T-cell (primary cell): ENCODE measurements around the gene REXO4. TPM values are rescaled to one million over a fixed set of nuclear protein-coding genes. Genes with fewer than 3 reads are reported as not detected.
"Not testable (repeated sequence)": the region's sequence is repeated elsewhere in the genome, so short reads cannot be mapped to it uniquely, and the experiment has no call there.

ENCODE experiments used
- ATAC-seq, 4 experiments: fragments of 200-7000 bp in 3 of 4; fragments of 150-1000 bp in 1 of 4; cut with Tn5 transposase; replicated peaks in 1 of 4; 1 replicate in 3 of 4; 2 replicates in 1 of 4; pipeline ENCODE4 v1.10.0; 2021; ENCODE audit warnings: moderate library complexity in 3 of 4, mild to moderate bottlenecking in 2 of 4, moderate number of reproducible peaks in 1 of 4
- CTCF ChIA-PET, 2 donors: fragments of 300-600 bp; sonication (Branson Sonifier 250); formaldehyde crosslinking; loops; one replicate each; lab custom pipeline; 2022; ENCODE audit warnings: antibody characterized with exemption in 2 of 2; lab: Charles Lee
- POLR2A ChIA-PET, 2 donors: fragments of 300-600 bp; sonication (Branson Sonifier 250); formaldehyde crosslinking; loops; one replicate each; lab custom pipeline; 2022; ENCODE audit warnings: antibody characterized with exemption in 2 of 2; lab: Charles Lee
- DNase-seq, 35 experiments: peaks; one replicate each; pipeline versions ENCODE4 v3.0.0 to v3.0.0-alpha.2; 2013 to 2023
- H3K27ac ChIP-seq: one replicate; pipeline ENCODE4 v1.5.1; 2013; ENCODE audit warnings: low read length
- H3K27me3 ChIP-seq, 2 experiments: replicated peaks in 1 of 2; 1 replicate in 1 of 2; 2 replicates in 1 of 2; pipeline versions ENCODE4 v1.6.1 to v1.7.0; 2013; ENCODE audit warnings: low read length in 1 of 2, mixed read lengths in 1 of 2; ENCODE audit not compliant: control insufficient read depth in 2 of 2, insufficient read depth in 2 of 2; ENCODE audit errors: extremely low read depth in 1 of 2
- H3K36me3 ChIP-seq, 2 donors: 1 replicate in 1 of 2; 2 replicates in 1 of 2; pipeline versions ENCODE4 v1.6.1 to v1.7.0; 2013; ENCODE audit warnings: low read length in 1 of 2; ENCODE audit not compliant: control insufficient read depth in 2 of 2, insufficient read depth in 1 of 2; ENCODE audit errors: extremely low read depth in 1 of 2
- H3K4me1 ChIP-seq, 2 experiments: 1 replicate in 1 of 2; 2 replicates in 1 of 2; pipeline versions ENCODE4 v1.6.1 to v1.7.0; 2013; ENCODE audit warnings: low read length in 2 of 2, mixed read lengths in 1 of 2; ENCODE audit not compliant: insufficient read depth in 2 of 2, control insufficient read depth in 1 of 2; ENCODE audit errors: extremely low read depth in 1 of 2
- H3K4me3 ChIP-seq, 2 donors: 1 replicate in 1 of 2; 2 replicates in 1 of 2; pipeline versions ENCODE4 v1.5.1 to v1.7.0; 2013; ENCODE audit warnings: mild to moderate bottlenecking in 2 of 2, low read length in 1 of 2, moderate library complexity in 1 of 2; ENCODE audit not compliant: control insufficient read depth in 1 of 2; ENCODE audit errors: extremely low read depth in 1 of 2
- H3K9me3 ChIP-seq: 2 replicates; pipeline ENCODE4 v1.7.0; 2013
- H3K27ac Mint-ChIP-seq, 2 donors: one replicate each; pipeline ENCODE4 v1.8.0; 2020 to 2021; ENCODE audit warnings: mild to moderate bottlenecking in 2 of 2, mixed read lengths in 2 of 2
- H3K27me3 Mint-ChIP-seq, 2 donors: one replicate each; pipeline ENCODE4 v1.8.0; 2021 to 2022; ENCODE audit warnings: mixed read lengths in 2 of 2
- H3K36me3 Mint-ChIP-seq: one replicate; pipeline ENCODE4 v1.8.0; 2021; ENCODE audit warnings: mixed read lengths
- H3K4me1 Mint-ChIP-seq, 3 donors: one replicate each; pipeline ENCODE4 v1.8.0; 2020 to 2022; ENCODE audit warnings: mixed read lengths in 3 of 3, mild to moderate bottlenecking in 1 of 3
- H3K4me3 Mint-ChIP-seq, 3 donors: one replicate each; pipeline ENCODE4 v1.8.0; 2020 to 2022; ENCODE audit warnings: mild to moderate bottlenecking in 3 of 3, mixed read lengths in 3 of 3, moderate library complexity in 3 of 3
- H3K9me3 Mint-ChIP-seq, 3 donors: one replicate each; pipeline ENCODE4 v1.8.0; 2020 to 2022; ENCODE audit warnings: mixed read lengths in 3 of 3
- WGBS: methylation state at CpG from one replicate; pipeline ENCODE4 v1.1.5; 2013; ENCODE audit warnings: missing lambda C conversion rate; ENCODE audit not compliant: insufficient coverage; 5-methylcytosine and 5-hydroxymethylcytosine counted together
- total RNA-seq, 35 experiments: library from RNA in 6 of 35; stranded (reverse) in 6 of 35; fragments of 120-200 nt in 1 of 35; gene quantifications; one replicate each; pipeline versions ENCODE4 v1.2.1 to v1.2.4 and lab custom pipeline; 2013 to 2026

The REXO4 gene
- total RNA-seq, 5 donors from 2014 or later (not counting 1 experiment from before 2014, with no cell fraction given), result 23.6 to 44.5 (median 34.9) TPM

GRCh38 chr9:133397895-133398294 is 19.9 kb downstream of the REXO4 start:
- Mint-ChIP-seq H3K36me3 (no peaks in the 10 kb centered on the region), H3K4me1 (no peaks in the 10 kb centered on the region), H3K9me3 (no peaks in the 10 kb centered on the region), H3K27ac (no peak overlapping the region), H3K4me3 (no peak overlapping the region), H3K27me3 (no peaks in the 10 kb centered on the region)
- WGBS, result 75% methylated on average over 4 of the region's 9 CpGs
- peaks cover 0 to 6% of the 10 kb centered on the region in 2 experiments for H3K4me1 ChIP-seq
- no peak overlapping the region for H3K4me3 ChIP-seq
- H3K27me3 ChIP-seq, result peaks cover 0 to 15% of the 10 kb centered on the region in 2 experiments
- DNase-seq (no peak), ATAC-seq (no peak)
- no peak overlapping the region for H3K27ac ChIP-seq
- ChIA-PET CTCF (no interaction called here), POLR2A (no interaction called here)
- H3K9me3 ChIP-seq, result no peaks in the 10 kb centered on the region
- peaks cover 0 to 5% of the 10 kb centered on the region in 2 donors for H3K36me3 ChIP-seq

DNA sequence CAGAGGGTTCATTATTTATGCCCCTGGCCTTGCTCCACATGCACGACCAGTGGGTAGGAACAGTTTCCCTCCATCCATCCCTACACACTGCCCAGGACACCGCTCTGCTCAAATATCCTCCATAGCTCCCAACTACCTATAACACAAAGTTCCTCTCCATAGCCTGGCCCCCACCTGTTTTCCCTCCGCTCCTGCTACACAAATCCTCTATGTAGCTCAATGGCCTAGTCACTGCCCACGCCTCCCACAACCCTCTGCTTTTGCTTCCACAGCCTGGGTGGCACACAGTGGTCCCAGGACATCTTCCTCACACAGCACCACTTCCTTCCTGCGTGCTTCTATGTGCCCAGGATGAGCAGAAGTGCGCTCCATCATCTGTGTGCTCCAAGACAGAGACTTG is 20.4 kb downstream of the REXO4 start:
- POLR2A ChIA-PET, result no interaction called here
- Mint-ChIP-seq H3K27me3 (no peaks in the 10 kb centered on the region), H3K4me1 (no peaks in the 10 kb centered on the region), H3K4me3 (no peak overlapping the region), H3K9me3 (no peaks in the 10 kb centered on the region), H3K27ac (no peak overlapping the region), H3K36me3 (no peaks in the 10 kb centered on the region)
- H3K27ac ChIP-seq, result no peak overlapping the region
- H3K9me3 ChIP-seq, result no peaks in the 10 kb centered on the region
- peaks cover 0 to 6% of the 10 kb centered on the region in 2 experiments for H3K4me1 ChIP-seq
- ATAC-seq (no peak), DNase-seq (no peak)
- peaks cover 0 to 15% of the 10 kb centered on the region in 2 experiments for H3K27me3 ChIP-seq
- no peak overlapping the region for H3K4me3 ChIP-seq
- WGBS, result 86% methylated on average over 3 of the region's 6 CpGs
- peaks cover 0 to under 1% of the 10 kb centered on the region in 2 donors for H3K36me3 ChIP-seq
- CTCF ChIA-PET, result no interaction called here

GRCh38 chr9:133396952-133397351 is 20.9 kb downstream of the REXO4 start:
- Mint-ChIP-seq H3K4me3 (no peak overlapping the region), H3K36me3 (no peaks in the 10 kb centered on the region)

DNA sequence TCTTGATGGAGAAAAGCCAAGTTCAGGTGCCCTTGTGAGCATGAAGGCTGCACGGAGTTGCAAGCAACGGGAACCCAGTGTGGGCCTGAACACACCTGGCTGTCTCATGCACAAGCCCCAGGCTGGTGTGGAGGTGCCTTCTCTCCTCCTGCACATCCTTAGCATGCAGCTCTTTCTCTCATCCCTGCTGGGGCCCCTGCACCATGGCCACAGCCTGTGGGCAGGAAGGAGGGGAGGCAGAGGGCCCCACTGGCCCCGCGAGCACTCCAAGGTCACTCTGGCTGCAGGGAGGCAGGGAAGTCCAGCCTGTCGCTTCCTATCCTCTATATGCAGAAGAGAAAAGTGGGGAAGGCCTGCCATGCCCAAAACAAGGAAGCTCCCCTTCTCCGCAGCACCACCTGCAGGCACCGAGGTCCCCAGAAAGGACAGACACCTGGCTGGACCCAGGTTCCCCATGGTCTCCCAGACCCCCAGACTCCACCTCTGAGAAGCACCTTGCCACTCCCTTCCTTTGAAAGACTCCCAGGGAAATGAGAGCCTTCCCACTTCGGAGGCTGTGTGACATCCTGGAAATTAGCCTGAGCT is 23.0 kb downstream of the REXO4 start:
- Mint-ChIP-seq H3K27ac (no peak overlapping the region), H3K4me1 (no peaks in the 10 kb centered on the region), H3K27me3 (peaks cover 0 to 10% of the 10 kb centered on the region in 2 donors), H3K4me3 (no peak overlapping the region), H3K36me3 (no peaks in the 10 kb centered on the region), H3K9me3 (no peaks in the 10 kb centered on the region)
- Histone ChIP-seq H3K36me3 (no peaks in the 10 kb centered on the region), H3K9me3 (no peaks in the 10 kb centered on the region), H3K4me1 (no peaks in the 10 kb centered on the region), H3K27me3 (peaks cover 0 to 31% of the 10 kb centered on the region in 2 experiments), H3K27ac (no peak overlapping the region), H3K4me3 (no peak overlapping the region)
- DNase-seq, result no peak
- WGBS, result 50% methylated on average over 5 of the region's 8 CpGs
- ChIA-PET CTCF (no interaction called here), POLR2A (no interaction called here)
- ATAC-seq, result no peak

More at GRCh38 chr9:133396952-133397351, 20.9 kb downstream of the REXO4 start:
- DNase-seq, result no peak
- Histone ChIP-seq H3K27me3 (peaks cover 0 to 19% of the 10 kb centered on the region in 2 experiments), H3K4me3 (no peak overlapping the region), H3K36me3 (no peaks in the 10 kb centered on the region), H3K9me3 (no peaks in the 10 kb centered on the region), H3K4me1 (peaks cover 0 to 6% of the 10 kb centered on the region in 2 experiments), H3K27ac (no peak overlapping the region)
- Mint-ChIP-seq H3K27ac (no peak overlapping the region), H3K9me3 (no peaks in the 10 kb centered on the region), H3K27me3 (no peaks in the 10 kb centered on the region), H3K4me1 (no peaks in the 10 kb centered on the region)
- ChIA-PET CTCF (no interaction called here), POLR2A (no interaction called here)
- WGBS, result 48% methylated on average over 14 of the region's 14 CpGs
- no peak for ATAC-seq

- H3K27me3 Mint-ChIP-seq, result peaks cover 0 to 14% of the 10 kb centered on the region in 2 donors
- H3K27ac Mint-ChIP-seq, result no peak overlapping the region
- WGBS, result 95% methylated on average over 3 of the region's 3 CpGs
- H3K9me3 Mint-ChIP-seq, result no peaks in the 10 kb centered on the region
- DNase-seq (no peak), ATAC-seq (no peak)
- no peaks in the 10 kb centered on the region for H3K4me1 Mint-ChIP-seq
- ChIA-PET POLR2A (no interaction called here), CTCF (no interaction called here)
- Histone ChIP-seq H3K4me3 (no peak overlapping the region), H3K9me3 (no peaks in the 10 kb centered on the region), H3K27ac (no peak overlapping the region), H3K4me1 (no peaks in the 10 kb centered on the region), H3K27me3 (peaks cover 0 to 42% of the 10 kb centered on the region in 2 experiments), H3K36me3 (no peaks in the 10 kb centered on the region)
- no peak overlapping the region for H3K4me3 Mint-ChIP-seq
- H3K36me3 Mint-ChIP-seq, result no peaks in the 10 kb centered on the region
Measured at GRCh38 chr9:133393399-133393798, 24.4 kb downstream of the REXO4 start.

- H3K36me3 ChIP-seq, CTCF ChIA-PET, POLR2A ChIA-PET, H3K27ac Mint-ChIP-seq, H3K4me3 Mint-ChIP-seq, H3K9me3 ChIP-seq, H3K4me1 Mint-ChIP-seq, ATAC-seq, H3K27ac ChIP-seq, H3K4me3 ChIP-seq, DNase-seq, H3K36me3 Mint-ChIP-seq, H3K9me3 Mint-ChIP-seq, H3K4me1 ChIP-seq: not testable (repeated sequence)
- no CpG with 5 or more reads among the region's 3 CpGs for WGBS
- peaks cover 0 to 14% of the 10 kb centered on the region in 2 donors for H3K27me3 Mint-ChIP-seq
- peaks cover 0 to 42% of the 10 kb centered on the region in 2 experiments for H3K27me3 ChIP-seq
Measured at GRCh38 chr9:133392308-133392707, 25.5 kb downstream of the REXO4 start.
